K562 (cell line): ENCODE measurements around the gene FAF2. TPM values are rescaled to one million over a fixed set of nuclear protein-coding genes. Genes with fewer than 3 reads are reported as not detected.

Experiments used
- GABPA ChIP-seq: fragments of 200-800 bp; sonication (Bioruptor generic); conservative IDR thresholded peaks from 2 replicates; pipeline ENCODE4 v1.6.1; 2016; ENCODE audit warnings: low read depth, missing genetic modification characterization, missing compliant biosample characterization
- PHF21A ChIP-seq: fragments of 450-650 bp; IDR thresholded peaks from 2 replicates; pipeline ENCODE4 v1.6.1; 2017; ENCODE audit warnings: low read depth, borderline replicate concordance
- POLR2AphosphoS2 ChIP-seq: IDR thresholded peaks from 2 replicates; pipeline ENCODE4 v1.6.1; 2012; ENCODE audit warnings: low read length, improper control_type of control experiment
- PTBP1 ChIP-seq: fragments of 200-400 bp; formaldehyde crosslinking; IDR thresholded peaks from 2 replicates; pipeline ENCODE4 v1.6.1; 2017; ENCODE audit warnings: low read depth, low read length
- RAD21 ChIP-seq, 2 experiments: fragments of 250-450 bp in 1 of 2; fragments of 450-650 bp in 1 of 2; sonication (Bioruptor Pico) in 1 of 2; formaldehyde crosslinking in 1 of 2; IDR thresholded peaks in 1 of 2; conservative IDR thresholded peaks in 1 of 2; 2 replicates each; pipeline versions ENCODE4 v1.4.0 to v1.8.0; 2020 to 2022; ENCODE audit warnings: mild to moderate bottlenecking in 2 of 2, moderate library complexity in 1 of 2
- RBM15 ChIP-seq: fragments of 200-400 bp; formaldehyde crosslinking; IDR thresholded peaks from 2 replicates; pipeline ENCODE4 v1.6.1; 2018; ENCODE audit warnings: mild to moderate bottlenecking, low read length, moderate library complexity; ENCODE audit not compliant: insufficient read depth
- SMAD3 ChIP-seq: fragments of 450-650 bp; formaldehyde crosslinking; conservative IDR thresholded peaks from 2 replicates; pipeline ENCODE4 v1.4.0; 2020; ENCODE audit warnings: mild to moderate bottlenecking
- SRSF9 ChIP-seq: fragments of 200-400 bp; formaldehyde crosslinking; IDR thresholded peaks from 2 replicates; pipeline ENCODE4 v1.6.1; 2017; ENCODE audit warnings: low read depth, low read length, borderline replicate concordance
- TAF15 ChIP-seq: fragments of 200-400 bp; formaldehyde crosslinking; IDR thresholded peaks from 2 replicates; pipeline ENCODE4 v1.6.1; 2017; ENCODE audit warnings: mild to moderate bottlenecking, low read depth, low read length, moderate library complexity
- TAL1 ChIP-seq: fragments of 450-650 bp; IDR thresholded peaks from 2 replicates; pipeline ENCODE4 v1.6.1; 2016; ENCODE audit warnings: mild to moderate bottlenecking
- ZKSCAN3 ChIP-seq: fragments of 250-450 bp; sonication (Bioruptor Pico); IDR thresholded peaks from 2 replicates; pipeline ENCODE4 v1.4.0; 2020
- ZNF253 ChIP-seq: fragments of 250-450 bp; sonication (Bioruptor Pico); conservative IDR thresholded peaks from 2 replicates; pipeline ENCODE4 v1.6.1; 2021; ENCODE audit warnings: mild to moderate bottlenecking
- polyA plus RNA-seq, 8 experiments: library from polyadenylated mRNA; depleted of rRNA in 4 of 8; stranded (reverse) in 5 of 8; unstranded in 3 of 8; fragments of >200 nt; fragmentation: Nextera tagmentation in 2 of 8; fragmentation: Illumina TruSeq in 1 of 8; extraction: Ambion mirVana in 2 of 8; extraction: Trizol in 1 of 8; gene quantifications; 2 replicates each; pipeline versions ENCODE4 v1.2.1 to v1.2.3, GENCODE V29; 2011 to 2014; ENCODE audit warnings: inconsistent platforms in 1 of 8, missing spikeins in 1 of 8
- total RNA-seq, 7 experiments: library from RNA; depleted of rRNA in 6 of 7; stranded (reverse); fragments of >200 nt in 6 of 7; fragmentation: Illumina TruSeq in 2 of 7; extraction: Trizol in 2 of 7; gene quantifications; 2 replicates each; pipeline versions ENCODE4 v1.2.1 to v1.2.3, GENCODE V29; 2011 to 2021; ENCODE audit warnings: low replicate concordance in 1 of 7
- TF ChIP-seq, protein P1 (sequence below), 2 experiments: IDR thresholded peaks in 1 of 2; conservative IDR thresholded peaks in 1 of 2; 2 replicates each; pipeline ENCODE4 v1.6.1; 2016; ENCODE audit warnings: low read depth in 2 of 2, mild to moderate bottlenecking in 1 of 2, missing compliant biosample characterization in 1 of 2, missing genetic modification characterization in 1 of 2, moderate library complexity in 1 of 2
- TF ChIP-seq, protein P2 (sequence below): fragments of 450-650 bp; formaldehyde crosslinking; IDR thresholded peaks from 2 replicates; pipeline ENCODE4 v1.4.0; 2022; ENCODE audit warnings: mild to moderate bottlenecking, moderate library complexity
- TF ChIP-seq, protein P3 (sequence below): sonication (generic); formaldehyde crosslinking; IDR thresholded peaks from 2 replicates; pipeline ENCODE4 v1.8.1; 2023; ENCODE audit warnings: mild to moderate bottlenecking, missing genetic modification reagents
- TF ChIP-seq, protein P4 (sequence below): fragments of 250-450 bp; sonication (Bioruptor Pico); IDR thresholded peaks from 2 replicates; pipeline ENCODE4 v1.8.0; 2022; ENCODE audit warnings: moderate library complexity, mild to moderate bottlenecking, inconsistent platforms

The FAF2 gene
- total and polyA plus RNA-seq, 9 of the 15 experiments (the other 6 are each of a cell fraction or from before 2014, with no cell fraction given) = 25.0 to 44.6 (median 36.1) TPM

DNA sequence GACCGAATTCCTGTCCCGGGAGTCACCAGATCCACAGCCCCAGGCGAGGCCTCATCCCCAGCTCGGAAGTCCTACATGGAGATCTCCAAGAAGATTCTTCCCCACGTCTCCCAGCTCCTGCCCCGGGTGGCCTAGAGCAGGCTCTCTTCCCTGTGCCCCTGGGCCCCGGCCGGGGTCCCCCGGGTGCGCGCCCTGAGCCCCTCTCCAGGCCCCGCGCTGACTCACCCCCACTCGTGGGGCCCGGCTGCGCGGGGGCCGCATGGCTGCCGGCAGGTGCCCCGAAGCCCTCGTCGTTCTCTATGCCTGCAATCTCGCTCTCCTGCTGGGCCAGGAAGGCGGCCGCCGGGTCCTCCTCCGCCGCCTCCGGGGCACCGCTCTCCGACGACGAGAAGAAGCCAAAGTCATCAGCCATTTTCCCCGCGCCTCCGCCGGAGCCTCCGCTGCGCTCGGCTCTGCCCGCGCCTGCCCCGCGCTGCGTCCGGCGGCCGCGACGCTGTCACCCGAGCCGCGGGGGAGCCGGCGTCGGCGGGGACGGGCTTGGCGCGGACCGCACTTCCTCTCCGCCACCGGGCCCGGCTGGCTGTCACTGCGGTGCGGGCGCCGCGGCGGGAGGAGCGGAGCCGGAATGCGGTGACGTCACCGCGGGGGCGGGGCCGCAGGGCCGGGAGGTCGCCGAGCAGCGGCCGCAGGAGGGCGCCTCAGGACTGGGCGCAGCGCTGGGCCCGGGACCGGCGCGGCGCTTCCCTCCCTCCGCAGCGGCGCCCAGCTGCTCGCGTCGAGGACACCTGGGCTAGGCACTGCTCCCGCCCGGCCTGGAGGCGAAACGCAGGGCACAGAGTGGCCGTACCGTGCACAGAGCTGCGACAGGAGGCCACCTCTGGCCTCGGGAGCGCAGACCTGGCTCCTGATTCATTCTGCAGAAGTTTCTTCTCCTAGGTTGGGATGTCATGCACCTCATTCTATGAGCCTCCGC, 31.9 kb upstream of the FAF2 start, which contains the start of gene CLTB (continued):
- TF ChIP-seq, protein P1, sequence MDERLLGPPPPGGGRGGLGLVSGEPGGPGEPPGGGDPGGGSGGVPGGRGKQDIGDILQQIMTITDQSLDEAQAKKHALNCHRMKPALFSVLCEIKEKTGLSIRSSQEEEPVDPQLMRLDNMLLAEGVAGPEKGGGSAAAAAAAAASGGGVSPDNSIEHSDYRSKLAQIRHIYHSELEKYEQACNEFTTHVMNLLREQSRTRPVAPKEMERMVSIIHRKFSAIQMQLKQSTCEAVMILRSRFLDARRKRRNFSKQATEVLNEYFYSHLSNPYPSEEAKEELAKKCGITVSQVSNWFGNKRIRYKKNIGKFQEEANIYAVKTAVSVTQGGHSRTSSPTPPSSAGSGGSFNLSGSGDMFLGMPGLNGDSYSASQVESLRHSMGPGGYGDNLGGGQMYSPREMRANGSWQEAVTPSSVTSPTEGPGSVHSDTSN (CRISPR knock-in tag; IDR thresholded peaks at IDR 0.05; ENCODE audit: low read depth) = no peak
- TF ChIP-seq, protein P1 (tag; conservative IDR thresholded peaks at IDR 0.05; ENCODE audit: low read depth) = no peak
- no peak for TF ChIP-seq TAL1
- TF ChIP-seq GABPA = peak; percentile 68
- TF ChIP-seq PTBP1 = no peak
- TF ChIP-seq ZNF253 = no peak
- peak; percentile 96 to 97 for TF ChIP-seq RAD21 (CRISPR knock-in tag; conservative IDR thresholded peaks at IDR 0.05 in 1 of 2, IDR thresholded peaks at IDR 0.05 in 1 of 2)
- TF ChIP-seq, protein P2, sequence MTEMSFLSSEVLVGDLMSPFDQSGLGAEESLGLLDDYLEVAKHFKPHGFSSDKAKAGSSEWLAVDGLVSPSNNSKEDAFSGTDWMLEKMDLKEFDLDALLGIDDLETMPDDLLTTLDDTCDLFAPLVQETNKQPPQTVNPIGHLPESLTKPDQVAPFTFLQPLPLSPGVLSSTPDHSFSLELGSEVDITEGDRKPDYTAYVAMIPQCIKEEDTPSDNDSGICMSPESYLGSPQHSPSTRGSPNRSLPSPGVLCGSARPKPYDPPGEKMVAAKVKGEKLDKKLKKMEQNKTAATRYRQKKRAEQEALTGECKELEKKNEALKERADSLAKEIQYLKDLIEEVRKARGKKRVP (CRISPR knock-in tag) = no peak
- no peak for TF ChIP-seq SRSF9
- TF ChIP-seq RBM15 = no peak
- TF ChIP-seq, protein P3, sequence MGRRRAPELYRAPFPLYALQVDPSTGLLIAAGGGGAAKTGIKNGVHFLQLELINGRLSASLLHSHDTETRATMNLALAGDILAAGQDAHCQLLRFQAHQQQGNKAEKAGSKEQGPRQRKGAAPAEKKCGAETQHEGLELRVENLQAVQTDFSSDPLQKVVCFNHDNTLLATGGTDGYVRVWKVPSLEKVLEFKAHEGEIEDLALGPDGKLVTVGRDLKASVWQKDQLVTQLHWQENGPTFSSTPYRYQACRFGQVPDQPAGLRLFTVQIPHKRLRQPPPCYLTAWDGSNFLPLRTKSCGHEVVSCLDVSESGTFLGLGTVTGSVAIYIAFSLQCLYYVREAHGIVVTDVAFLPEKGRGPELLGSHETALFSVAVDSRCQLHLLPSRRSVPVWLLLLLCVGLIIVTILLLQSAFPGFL (CRISPR knock-in tag) = no peak
- TF ChIP-seq POLR2AphosphoS2 = no peak
- no peak for TF ChIP-seq ZKSCAN3
- TF ChIP-seq PHF21A = no peak
- TF ChIP-seq TAF15 = no peak
- TF ChIP-seq SMAD3 (CRISPR knock-in tag) = no peak
- TF ChIP-seq, protein P4, sequence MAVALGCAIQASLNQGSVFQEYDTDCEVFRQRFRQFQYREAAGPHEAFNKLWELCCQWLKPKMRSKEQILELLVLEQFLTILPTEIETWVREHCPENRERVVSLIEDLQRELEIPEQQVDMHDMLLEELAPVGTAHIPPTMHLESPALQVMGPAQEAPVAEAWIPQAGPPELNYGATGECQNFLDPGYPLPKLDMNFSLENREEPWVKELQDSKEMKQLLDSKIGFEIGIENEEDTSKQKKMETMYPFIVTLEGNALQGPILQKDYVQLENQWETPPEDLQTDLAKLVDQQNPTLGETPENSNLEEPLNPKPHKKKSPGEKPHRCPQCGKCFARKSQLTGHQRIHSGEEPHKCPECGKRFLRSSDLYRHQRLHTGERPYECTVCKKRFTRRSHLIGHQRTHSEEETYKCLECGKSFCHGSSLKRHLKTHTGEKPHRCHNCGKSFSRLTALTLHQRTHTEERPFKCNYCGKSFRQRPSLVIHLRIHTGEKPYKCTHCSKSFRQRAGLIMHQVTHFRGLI (CRISPR knock-in tag) = no peak
